H9 (cell line): Measurements from ENCODE around the gene ADRA2A. TPM values are rescaled to one million over a fixed set of nuclear protein-coding genes. Genes with fewer than 3 reads are reported as not detected.

Experiments used
- DNase-seq: peaks from one replicate; pipeline ENCODE4 v3.0.0-alpha.2; 2017
- H2AFZ ChIP-seq: one replicate; pipeline ENCODE4 v1.6.1; 2013; ENCODE audit warnings: mild to moderate bottlenecking, low read length, control low read depth, moderate library complexity
- H2AK5ac ChIP-seq: 2 replicates; pipeline ENCODE4 v1.6.1; 2013; ENCODE audit warnings: low read length, control low read depth, mixed read lengths; ENCODE audit not compliant: insufficient read length
- H2BK120ac ChIP-seq: one replicate; pipeline ENCODE4 v1.6.1; 2013; ENCODE audit warnings: low read depth, mild to moderate bottlenecking, low read length, control low read depth, inconsistent platforms; ENCODE audit not compliant: poor library complexity, severe bottlenecking
- H2BK12ac ChIP-seq: 2 replicates; pipeline ENCODE4 v1.6.1; 2013; ENCODE audit warnings: low read length, control low read depth, mixed read lengths, low read depth; ENCODE audit not compliant: insufficient read length
- H2BK15ac ChIP-seq: 2 replicates; pipeline ENCODE4 v1.6.1; 2013; ENCODE audit warnings: low read depth, low read length, control low read depth
- H2BK20ac ChIP-seq: one replicate; pipeline ENCODE4 v1.6.1; 2013; ENCODE audit warnings: low read depth, mild to moderate bottlenecking, low read length, control low read depth, inconsistent platforms; ENCODE audit not compliant: poor library complexity, severe bottlenecking
- H2BK5ac ChIP-seq: 2 replicates; pipeline ENCODE4 v1.6.1; 2013; ENCODE audit warnings: low read length, control low read depth, mixed read lengths; ENCODE audit not compliant: insufficient read length
- H3K14ac ChIP-seq: 2 replicates; pipeline ENCODE4 v1.6.1; 2013; ENCODE audit warnings: low read length, control low read depth; ENCODE audit not compliant: insufficient read depth
- H3K18ac ChIP-seq: 2 replicates; pipeline ENCODE4 v1.6.1; 2013; ENCODE audit warnings: low read depth, mild to moderate bottlenecking, mixed read lengths, low read length, control low read depth; ENCODE audit not compliant: insufficient read length
- H3K23ac ChIP-seq: 2 replicates; pipeline ENCODE4 v1.6.1; 2013; ENCODE audit warnings: low read length, control low read depth, mixed read lengths, low read depth; ENCODE audit not compliant: insufficient read length
- H3K23me2 ChIP-seq: 2 replicates; pipeline ENCODE4 v1.6.1; 2013; ENCODE audit warnings: low read depth, mild to moderate bottlenecking, mixed read lengths, low read length, control low read depth; ENCODE audit not compliant: insufficient read length, poor library complexity, severe bottlenecking
- H3K27ac ChIP-seq: 2 replicates; pipeline ENCODE4 v1.5.1; 2013; ENCODE audit warnings: low read length, control low read depth, mixed read lengths, low read depth; ENCODE audit not compliant: insufficient read length
- H3K27me3 ChIP-seq: 2 replicates; pipeline ENCODE4 v1.6.1; 2013; ENCODE audit warnings: low read length, control low read depth, inconsistent platforms; ENCODE audit not compliant: insufficient read depth
- H3K4ac ChIP-seq: 2 replicates; pipeline ENCODE4 v1.6.1; 2013; ENCODE audit warnings: low read depth, mild to moderate bottlenecking, control low read depth, inconsistent platforms, low read length, moderate library complexity
- H3K4me1 ChIP-seq: 2 replicates; pipeline ENCODE4 v1.6.1; 2013; ENCODE audit warnings: low read length, control low read depth, inconsistent platforms; ENCODE audit not compliant: insufficient read depth
- H3K4me2 ChIP-seq: 2 replicates; pipeline ENCODE4 v1.6.1; 2013; ENCODE audit warnings: low read length, control low read depth, mixed read lengths; ENCODE audit not compliant: insufficient read length, insufficient read depth
- H3K56ac ChIP-seq: 2 replicates; pipeline ENCODE4 v1.6.1; 2013; ENCODE audit warnings: low read depth, mild to moderate bottlenecking, mixed read lengths, low read length, control low read depth; ENCODE audit not compliant: insufficient read length
- H3K79me1 ChIP-seq: 2 replicates; pipeline ENCODE4 v1.6.1; 2013; ENCODE audit warnings: low read depth, mild to moderate bottlenecking, moderate library complexity, low read length, control low read depth, inconsistent platforms; ENCODE audit not compliant: insufficient read depth, poor library complexity, severe bottlenecking
- H3K79me2 ChIP-seq: 2 replicates; pipeline ENCODE4 v1.6.1; 2013; ENCODE audit warnings: low read length, control low read depth, inconsistent platforms; ENCODE audit not compliant: insufficient read depth
- H3K9ac ChIP-seq: 2 replicates; pipeline ENCODE4 v1.6.1; 2013; ENCODE audit warnings: low read length, control low read depth, mixed read lengths; ENCODE audit not compliant: insufficient read length; ENCODE audit errors: extremely low read depth
- H3K9me3 ChIP-seq: one replicate; pipeline ENCODE4 v1.6.1; 2013; ENCODE audit warnings: low read depth, low read length, inconsistent platforms; ENCODE audit not compliant: control insufficient read depth
- H3T11ph ChIP-seq: one replicate; pipeline ENCODE4 v1.6.1; 2013; ENCODE audit warnings: mild to moderate bottlenecking, low read length, control low read depth, inconsistent platforms
- H4K20me1 ChIP-seq: one replicate; pipeline ENCODE4 v1.6.1; 2013; ENCODE audit not compliant: control insufficient read depth, insufficient read length, insufficient read depth
- H4K5ac ChIP-seq: 2 replicates; pipeline ENCODE4 v1.6.1; 2013; ENCODE audit warnings: low read depth, mild to moderate bottlenecking, mixed read lengths, low read length, control low read depth; ENCODE audit not compliant: insufficient read length
- H4K8ac ChIP-seq: replicated peaks from 2 replicates; pipeline ENCODE4 v1.6.1; 2013; ENCODE audit warnings: low read length, control low read depth, mixed read lengths, low read depth; ENCODE audit not compliant: insufficient read length
- H4K91ac ChIP-seq: 2 replicates; pipeline ENCODE4 v1.6.1; 2013; ENCODE audit warnings: low read depth, mild to moderate bottlenecking, moderate library complexity, mixed read lengths, low read length, control low read depth; ENCODE audit not compliant: insufficient read length
- H3K27ac Mint-ChIP-seq, 3 experiments: 2 replicates in 2 of 3; 3 replicates in 1 of 3; pipeline ENCODE4 v1.8.0; 2020 to 2021; ENCODE audit warnings: mixed read lengths in 3 of 3, mild to moderate bottlenecking in 1 of 3, moderate library complexity in 1 of 3
- H3K27me3 Mint-ChIP-seq: 2 replicates; pipeline ENCODE4 v1.8.0; 2021; ENCODE audit warnings: low read depth, mild to moderate bottlenecking, moderate library complexity, mixed read lengths
- H3K36me3 Mint-ChIP-seq, 3 experiments: 2 replicates in 2 of 3; 3 replicates in 1 of 3; pipeline ENCODE4 v1.8.0; 2020 to 2021; ENCODE audit warnings: low read depth in 3 of 3, mixed read lengths in 3 of 3; ENCODE audit not compliant: insufficient read depth in 1 of 3
- H3K4me1 Mint-ChIP-seq, 2 experiments: 2 replicates each; pipeline ENCODE4 v1.8.0; 2020; ENCODE audit warnings: mixed read lengths in 2 of 2
- H3K4me3 Mint-ChIP-seq, 2 experiments: 2 replicates in 1 of 2; 3 replicates in 1 of 2; pipeline ENCODE4 v1.8.0; 2020 to 2021; ENCODE audit warnings: mild to moderate bottlenecking in 2 of 2, mixed read lengths in 2 of 2, moderate library complexity in 1 of 2
- H3K9me3 Mint-ChIP-seq, 2 experiments: 2 replicates in 1 of 2; 3 replicates in 1 of 2; pipeline ENCODE4 v1.8.0; 2020; ENCODE audit warnings: mild to moderate bottlenecking in 2 of 2, mixed read lengths in 2 of 2, moderate library complexity in 1 of 2
- CTCF ChIP-seq: fragments of 200-600 bp; sonication (generic); conservative IDR thresholded peaks from 3 replicates; pipeline ENCODE4 v1.8.0; 2021; ENCODE audit warnings: antibody characterized with exemption, mild to moderate bottlenecking
- whole genome bisulfite sequencing: extraction: QIAGEN DNeasy Blood & Tissue Kit; methylation state at CpG from one replicate; pipeline ENCODE4 v1.1.7; 2013; ENCODE audit warnings: missing lambda C conversion rate, low lambda C conversion rate, mixed read lengths; ENCODE audit not compliant: insufficient read length; ENCODE audit errors: extremely low coverage; 5-methylcytosine and 5-hydroxymethylcytosine counted together
- total RNA-seq: library from RNA; stranded (reverse); gene quantifications from 2 replicates; pipeline ENCODE4 v1.2.1, GENCODE V29; 2021

ADRA2A gene
- total RNA-seq, 1 experiment from 2014 or later, result 1.4 TPM

GRCh38 chr10:111108441-111108840 is 31.6 kb downstream of the ADRA2A start:
- H3K27me3 Mint-ChIP-seq, result peaks cover 9% of the 10 kb centered on the region
- Histone ChIP-seq H4K5ac (no peak overlapping the region), H3K4me1 (no peaks in the 10 kb centered on the region), H2BK15ac (no peak overlapping the region), H2AFZ (no peak overlapping the region), H3K56ac (no peak overlapping the region), H3K4me2 (no peak overlapping the region), H2BK120ac (no peak overlapping the region), H3K4ac (no peak overlapping the region), H2BK5ac (no peak overlapping the region), H3K23ac (no peak overlapping the region), H3K9me3 (no peaks in the 10 kb centered on the region), H3K23me2 (no peaks in the 10 kb centered on the region), H2AK5ac (no peak overlapping the region), H3K27me3 (no peaks in the 10 kb centered on the region), H2BK12ac (no peak overlapping the region), H3K79me2 (no peaks in the 10 kb centered on the region), H4K20me1 (no peaks in the 10 kb centered on the region), H3K14ac (no peak overlapping the region), H4K91ac (no peak overlapping the region), H2BK20ac (no peak overlapping the region), H3K79me1 (no peaks in the 10 kb centered on the region), H3K9ac (no peak overlapping the region), H3K18ac (no peak overlapping the region), H3K27ac (no peak overlapping the region), H3T11ph (no peak overlapping the region), H4K8ac (no peak overlapping the region)
- H3K4me3 Mint-ChIP-seq, result no peak overlapping the region
- TF ChIP-seq CTCF, result no peak
- no peaks in the 10 kb centered on the region; a peak in 1 of 5 replicates for H3K9me3 Mint-ChIP-seq
- no peak for DNase-seq
- WGBS, result no CpG with 5 or more reads among the region's 6 CpGs
- no peak overlapping the region for H3K27ac Mint-ChIP-seq
- H3K4me1 Mint-ChIP-seq, result peaks cover 3 to 5% of the 10 kb centered on the region in 2 experiments
- H3K36me3 Mint-ChIP-seq, result no peaks in the 10 kb centered on the region; a peak in 1 of 7 replicates
